Smooth muscle cell of the brain vasculature (primary cell): ENCODE data around the gene RPL12.

Source experiments
- DNase-seq: peaks from one replicate; pipeline ENCODE4 v3.0.0-alpha.2; 2012; ENCODE audit warnings: low read depth, low spot score

The RPL12 gene

DNA sequence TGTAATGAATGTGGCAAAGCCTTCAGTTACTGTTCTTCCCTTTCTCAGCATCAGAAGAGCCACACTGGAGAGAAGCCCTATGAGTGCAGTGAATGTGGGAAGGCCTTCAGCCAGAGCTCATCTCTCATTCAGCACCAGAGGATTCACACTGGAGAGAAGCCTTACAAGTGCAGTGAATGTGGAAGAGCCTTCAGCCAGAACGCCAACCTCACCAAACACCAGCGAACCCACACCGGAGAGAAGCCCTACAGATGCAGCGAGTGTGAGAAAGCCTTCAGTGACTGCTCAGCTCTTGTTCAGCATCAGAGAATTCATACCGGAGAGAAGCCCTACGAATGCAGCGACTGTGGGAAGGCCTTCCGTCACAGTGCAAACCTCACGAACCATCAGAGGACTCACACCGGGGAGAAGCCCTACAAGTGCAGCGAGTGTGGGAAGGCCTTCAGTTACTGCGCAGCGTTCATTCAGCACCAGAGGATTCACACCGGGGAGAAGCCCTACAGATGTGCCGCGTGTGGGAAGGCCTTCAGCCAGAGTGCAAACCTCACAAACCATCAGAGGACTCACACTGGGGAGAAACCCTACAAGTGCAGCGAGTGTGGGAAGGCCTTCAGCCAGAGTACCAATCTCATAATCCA is 6.8 kb downstream of the RPL12 start:
- no peak for DNase-seq

DNA sequence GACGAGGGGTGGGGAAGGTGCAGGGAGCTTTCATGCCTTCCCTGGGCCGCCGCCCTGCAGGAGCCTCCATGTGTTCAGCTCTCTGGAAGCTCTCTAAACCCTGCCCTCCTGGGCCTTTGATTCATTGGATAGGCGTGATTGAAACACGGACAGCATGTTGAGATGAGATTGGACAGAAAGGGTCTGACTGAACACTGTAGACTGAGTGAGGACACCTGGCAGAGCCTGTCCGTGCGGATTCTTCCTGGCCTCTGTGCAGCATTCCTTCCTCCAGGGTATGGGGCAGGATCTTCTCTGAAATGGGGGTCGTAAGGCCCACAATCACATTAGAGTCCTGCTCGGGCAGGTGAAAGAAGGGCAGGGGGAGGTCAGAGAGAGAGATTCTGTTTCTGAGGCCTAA is 12.8 kb downstream of the RPL12 start:
- DNase-seq, result no peak

DNA sequence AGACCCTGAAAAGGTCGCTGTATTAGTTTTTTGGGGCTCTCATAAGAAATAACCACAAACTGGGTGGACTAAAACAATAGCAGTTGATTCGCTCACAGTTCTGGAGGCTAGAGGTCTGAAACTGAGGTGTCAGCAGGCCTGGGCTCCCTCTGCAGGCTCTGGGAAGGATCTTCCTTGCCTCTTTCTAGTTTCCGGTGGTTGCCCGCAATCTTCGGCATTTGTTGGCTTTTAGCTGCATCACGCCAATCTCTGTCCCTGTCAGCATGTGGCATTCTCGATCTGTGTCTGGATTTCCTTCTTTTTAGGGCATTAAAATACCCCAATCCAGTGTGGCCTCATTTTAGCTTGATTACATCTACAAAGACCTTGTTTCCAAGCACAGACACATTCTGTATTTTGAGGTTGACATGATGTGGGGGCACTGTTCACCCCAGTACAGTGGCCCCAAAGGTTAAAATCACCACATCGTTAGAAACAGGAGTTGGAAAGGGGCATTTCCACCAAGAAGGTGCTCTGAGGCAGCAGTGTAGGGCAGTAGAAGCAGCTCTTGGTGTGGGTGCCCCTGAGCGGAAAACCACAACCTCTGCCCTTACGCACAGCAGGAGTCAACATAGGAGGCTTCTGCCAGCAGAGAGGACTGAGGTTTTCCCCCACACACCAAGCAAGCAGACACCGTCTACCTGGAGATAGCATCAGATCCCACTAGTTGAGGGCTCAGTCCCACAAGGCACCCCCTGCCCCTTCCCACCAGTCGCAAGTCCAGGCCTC is 13.5 kb downstream of the RPL12 start:
- no peak for DNase-seq

DNA sequence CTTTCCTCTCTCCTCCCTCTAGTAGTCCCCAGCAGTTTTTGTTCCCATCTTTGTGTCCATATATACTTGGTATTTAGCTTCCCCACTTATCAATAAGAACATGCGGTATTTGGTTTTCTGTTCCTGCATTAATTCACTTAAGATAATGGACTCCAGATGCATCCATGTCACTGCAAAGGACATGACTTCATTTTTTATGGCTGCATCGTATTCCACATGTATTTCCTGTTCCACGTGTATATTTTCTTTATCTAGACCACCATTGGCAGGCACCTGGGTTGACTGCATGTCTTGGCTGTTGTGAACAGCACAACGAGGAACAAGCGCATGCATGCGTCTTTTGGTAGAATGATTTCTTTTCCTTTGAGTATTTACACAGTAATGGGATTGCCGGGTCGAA is 20.8 kb downstream of the RPL12 start:
- DNase-seq, result no peak

DNA sequence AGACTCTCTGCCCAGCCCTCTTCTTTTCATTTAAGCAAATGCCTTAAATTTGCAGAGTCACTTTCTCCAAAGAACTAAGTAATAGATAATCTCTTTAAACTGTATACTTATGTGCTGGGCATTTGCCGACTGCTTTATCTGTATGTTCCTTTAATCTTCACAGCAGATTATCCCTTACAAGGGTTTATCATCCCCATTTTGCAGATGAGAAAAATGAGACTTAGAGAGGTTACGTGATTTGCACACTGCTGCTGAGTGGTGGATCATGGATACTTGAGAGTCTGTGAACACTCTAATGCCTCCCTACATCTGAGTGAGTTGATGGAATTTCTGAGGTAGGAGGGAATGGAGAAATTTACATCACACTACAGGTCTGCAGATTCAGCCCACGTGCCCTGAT is 22.9 kb downstream of the RPL12 start:
- no peak for DNase-seq

DNA sequence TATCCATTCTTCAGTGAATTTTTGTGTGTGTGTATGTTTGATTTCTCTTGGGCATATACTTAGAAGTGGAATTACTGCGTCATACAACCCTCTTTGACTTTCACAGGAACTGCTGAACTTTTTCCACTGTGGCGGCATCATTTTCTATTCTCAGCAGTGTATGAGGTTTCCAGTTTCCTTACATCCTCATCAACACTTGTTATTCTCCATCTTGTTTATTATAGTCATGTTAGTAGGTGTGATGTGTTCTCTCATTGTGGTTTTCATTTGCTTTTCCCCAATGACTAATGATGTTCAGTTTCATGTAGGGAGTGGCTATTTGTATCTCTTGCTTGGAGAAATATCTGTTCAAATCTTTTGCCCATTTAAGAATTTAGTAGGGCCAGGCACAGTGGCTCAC is 24.4 kb downstream of the RPL12 start:
- no peak for DNase-seq

DNA sequence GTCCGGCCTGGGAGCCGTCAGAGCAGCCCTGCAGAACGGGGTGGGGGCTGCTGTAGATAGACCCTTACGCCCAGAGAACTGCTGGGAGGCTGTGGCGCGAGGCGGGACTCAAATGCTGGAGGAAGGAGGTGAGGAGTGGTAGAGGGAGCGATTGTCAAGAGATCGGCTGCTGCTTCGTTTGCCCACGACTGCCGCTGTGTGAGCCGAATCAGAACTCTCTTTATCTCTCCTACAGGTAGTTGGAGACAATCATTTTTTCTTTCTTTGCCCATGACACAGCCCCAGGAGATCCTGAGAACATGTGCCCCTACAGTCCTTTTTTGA is 26.6 kb downstream of the RPL12 start:
- no peak for DNase-seq

DNA sequence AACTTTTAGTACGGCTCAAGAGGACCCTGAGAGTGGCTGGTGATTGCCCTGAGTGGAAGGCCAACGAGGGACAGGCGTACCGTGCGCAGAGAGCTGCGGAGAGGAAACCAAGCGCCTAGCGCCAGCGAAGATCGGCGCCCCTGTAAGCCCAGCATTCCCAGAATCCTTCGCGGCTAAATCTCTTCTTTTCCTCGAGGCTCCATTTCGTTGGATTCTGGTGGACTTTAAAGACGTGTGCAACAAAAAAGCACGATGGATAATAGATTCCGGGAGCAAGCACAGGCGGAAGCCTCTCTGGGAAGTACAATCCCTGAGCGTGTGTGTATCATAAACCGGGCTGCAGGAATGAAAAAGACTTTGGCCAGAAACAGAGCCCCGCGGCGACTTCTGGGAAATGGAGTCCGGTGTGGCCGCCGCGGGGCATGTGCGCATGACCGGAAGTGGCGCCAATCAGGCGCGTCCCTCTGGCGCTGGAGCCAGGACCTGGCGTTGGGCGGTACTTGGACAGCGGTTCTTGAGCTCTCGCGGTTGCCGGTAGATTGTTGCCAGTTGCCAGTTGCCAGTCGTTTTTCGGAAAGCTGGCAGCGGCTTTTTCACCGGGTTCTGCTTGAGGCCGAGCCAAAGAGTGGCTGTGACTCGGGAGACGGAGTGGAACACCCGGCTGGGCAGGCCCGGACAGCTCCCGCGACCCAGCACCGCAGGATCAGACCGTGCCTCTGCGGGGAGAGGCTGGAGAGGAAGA is 27.1 kb downstream of the RPL12 start, which contains the start of gene ZNF79:
ZNF79 (plus strand) TSS at position 449 of the 742 bp plus-strand sequence. CDS start 406 bp downstream, outside the sequence.
- DNase-seq, result peak; percentile 78

DNA sequence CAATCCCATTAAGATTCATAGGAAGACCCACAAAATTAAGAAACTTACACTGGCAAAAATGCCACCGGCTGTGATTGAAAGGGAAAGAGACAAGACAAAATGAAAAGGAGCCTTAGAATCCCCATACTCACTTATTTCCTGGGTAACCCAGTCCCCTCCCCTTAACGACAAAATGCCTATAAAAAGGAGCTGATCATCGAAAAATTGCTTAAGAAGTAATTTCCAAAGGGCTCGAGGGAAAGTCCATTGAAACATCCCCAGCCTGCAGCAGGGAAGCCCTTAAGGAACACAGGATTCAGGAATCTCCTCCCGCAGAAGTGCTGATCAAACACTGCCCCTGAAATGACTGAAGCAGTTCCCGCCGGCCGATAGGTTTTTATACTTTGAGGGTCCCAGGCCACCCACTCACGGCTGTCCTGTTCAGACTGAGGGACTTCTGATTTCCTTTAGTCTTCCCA is 27.7 kb downstream of the RPL12 start:
- no peak for DNase-seq

DNA sequence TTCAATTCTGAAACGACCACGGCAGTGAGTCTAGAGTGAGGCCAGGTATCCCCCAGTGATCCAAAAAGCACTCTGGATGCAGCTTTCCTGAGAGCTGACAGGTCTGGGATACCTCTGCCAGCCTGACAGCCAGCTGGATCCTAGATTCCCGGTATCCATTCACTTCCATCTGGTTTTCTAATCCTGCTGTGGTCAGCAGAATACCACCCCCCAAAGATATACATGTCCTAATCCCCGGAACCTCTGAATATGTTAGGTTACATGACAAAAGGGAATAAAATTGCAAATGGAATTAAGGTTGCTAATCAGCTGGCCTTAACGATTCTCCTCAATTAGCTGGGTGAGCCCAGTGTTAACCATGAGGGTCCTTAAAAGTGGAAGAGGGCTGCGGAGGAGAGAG is 28.4 kb downstream of the RPL12 start:
- DNase-seq, result no peak

DNA sequence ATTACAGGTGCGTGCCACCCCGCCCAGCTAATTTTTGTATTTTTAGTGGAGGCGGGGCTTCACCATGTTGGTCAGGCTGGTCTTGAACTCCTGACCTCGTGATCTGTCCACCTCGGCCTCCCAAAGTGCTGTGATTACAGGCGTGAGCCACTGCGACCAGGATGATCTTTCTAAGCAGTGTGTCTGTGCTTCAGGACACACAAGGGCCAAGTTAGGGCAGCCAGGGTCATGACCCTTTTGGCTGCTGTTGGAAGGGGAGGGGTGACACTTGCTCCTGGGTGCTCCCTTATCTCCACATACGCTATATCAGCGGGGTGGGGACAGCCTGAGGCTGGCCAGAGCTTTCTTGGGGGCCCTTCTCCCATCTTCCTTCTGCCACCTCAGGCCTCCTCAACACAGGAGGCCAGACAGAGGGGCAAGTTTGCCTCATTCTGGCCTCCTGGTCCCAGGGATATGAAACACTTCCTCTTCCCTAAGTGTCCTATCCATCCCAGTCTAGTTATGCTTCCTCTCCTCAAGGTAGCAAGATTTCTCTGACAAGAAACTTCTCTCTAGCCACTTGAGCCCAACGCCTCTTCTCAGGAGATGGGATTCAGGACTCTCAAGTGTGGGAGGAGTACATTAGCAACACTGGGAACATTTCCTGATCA is 28.9 kb downstream of the RPL12 start:
- no peak for DNase-seq

DNA sequence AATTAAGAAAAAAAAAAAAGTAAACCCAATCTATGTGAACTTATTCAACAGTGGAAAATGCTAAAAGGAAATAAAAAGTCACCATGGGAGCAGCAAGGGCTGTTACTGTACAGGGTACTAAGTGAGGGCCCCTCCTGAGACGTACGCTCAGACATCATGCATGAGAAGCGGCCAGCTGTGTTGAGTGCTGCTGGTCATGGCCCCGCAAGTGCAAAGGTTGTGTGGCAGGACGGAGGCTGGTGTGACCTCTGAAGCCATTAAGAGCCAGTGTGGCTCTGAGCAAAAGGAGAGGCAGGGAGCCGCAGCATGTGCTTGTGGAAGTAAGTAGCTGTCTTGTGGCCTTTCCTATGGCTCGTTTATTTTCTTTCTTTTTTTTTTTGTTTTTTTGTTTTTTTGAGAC is 30.1 kb downstream of the RPL12 start:
- DNase-seq, result no peak

DNA sequence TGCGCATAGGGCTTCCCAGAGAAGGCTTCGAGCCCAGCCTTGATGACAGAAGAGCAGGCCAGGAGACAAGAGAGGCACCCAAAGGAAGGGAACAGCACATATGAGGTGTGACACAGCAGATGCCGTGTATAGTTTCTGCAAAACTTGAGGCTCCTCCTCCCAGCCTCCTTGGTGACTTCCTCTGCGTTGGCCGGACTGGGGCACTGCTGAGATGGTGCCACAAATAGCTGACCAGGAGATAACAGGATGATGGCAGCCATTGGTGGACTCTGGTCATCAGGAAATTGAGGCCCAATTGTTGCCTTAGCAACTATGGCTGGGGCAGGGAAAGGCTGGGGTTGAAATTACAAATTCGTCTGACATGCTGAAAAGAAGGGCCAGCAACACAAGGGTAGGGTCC is 31.9 kb downstream of the RPL12 start:
- no peak for DNase-seq

DNA sequence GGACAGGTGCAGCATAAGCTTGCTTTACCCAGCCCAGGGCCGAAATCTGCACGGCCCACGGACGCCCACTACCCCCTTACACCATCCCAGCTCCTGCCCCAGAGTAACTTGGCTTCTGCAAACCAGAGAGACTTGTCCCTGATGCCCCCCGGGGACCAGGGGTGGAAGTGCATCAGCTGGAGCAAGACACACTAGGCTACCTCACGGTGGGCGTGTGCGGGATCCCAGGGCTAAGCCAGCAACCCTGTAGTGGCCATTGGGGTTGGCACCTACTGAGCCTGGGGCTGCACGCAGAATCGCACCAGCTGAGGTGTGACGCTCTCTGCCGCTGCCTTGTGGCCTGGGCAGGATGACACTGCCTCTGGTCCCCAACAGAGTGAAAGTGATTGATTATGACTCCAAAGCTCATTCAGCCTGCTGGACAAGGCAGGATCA is 33.2 kb downstream of the RPL12 start:
- no peak for DNase-seq

DNA sequence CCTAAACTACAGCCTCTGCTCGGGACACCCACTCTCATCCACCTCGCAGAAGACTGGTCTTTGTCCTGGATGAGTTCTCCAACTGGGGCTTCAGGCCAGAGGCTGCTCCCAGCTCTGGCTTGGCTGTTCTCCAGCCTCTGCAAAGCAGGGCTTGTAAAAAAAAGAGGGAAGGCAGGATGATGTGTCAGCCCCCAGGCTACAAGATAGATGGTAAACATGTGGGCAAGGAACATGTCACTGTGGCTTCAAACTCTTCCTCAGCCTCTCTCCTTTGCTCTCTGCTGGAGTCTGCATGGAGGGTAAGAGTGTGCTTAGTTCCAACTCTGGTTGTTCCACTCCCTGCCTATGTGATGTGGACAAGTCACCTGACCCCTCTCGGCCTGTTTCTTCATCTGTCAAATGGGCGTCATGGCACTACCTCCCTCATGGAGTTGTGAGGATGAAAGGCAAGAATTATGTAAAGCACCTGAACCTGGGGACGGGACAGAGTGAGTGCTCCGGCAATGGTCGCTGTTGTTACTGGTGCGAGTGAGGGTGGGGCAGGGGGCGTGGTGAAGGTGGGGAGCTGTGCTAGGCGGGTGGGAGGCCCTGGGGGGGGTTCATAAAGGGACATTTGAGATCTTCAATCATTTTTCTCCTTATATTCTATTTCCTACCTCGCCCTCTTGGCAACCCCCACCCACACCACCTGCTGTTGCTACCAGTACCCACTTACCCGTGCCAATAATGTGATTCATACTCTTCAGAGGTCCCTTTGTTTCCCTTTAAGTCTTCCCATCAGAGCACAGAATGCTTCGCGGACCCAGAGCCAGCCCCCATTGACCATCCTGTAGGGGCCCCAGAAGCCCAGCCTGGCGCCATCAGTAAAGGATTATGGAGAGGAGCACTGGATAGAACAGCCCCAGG is 33.8 kb downstream of the RPL12 start:
- DNase-seq, result no peak

DNA sequence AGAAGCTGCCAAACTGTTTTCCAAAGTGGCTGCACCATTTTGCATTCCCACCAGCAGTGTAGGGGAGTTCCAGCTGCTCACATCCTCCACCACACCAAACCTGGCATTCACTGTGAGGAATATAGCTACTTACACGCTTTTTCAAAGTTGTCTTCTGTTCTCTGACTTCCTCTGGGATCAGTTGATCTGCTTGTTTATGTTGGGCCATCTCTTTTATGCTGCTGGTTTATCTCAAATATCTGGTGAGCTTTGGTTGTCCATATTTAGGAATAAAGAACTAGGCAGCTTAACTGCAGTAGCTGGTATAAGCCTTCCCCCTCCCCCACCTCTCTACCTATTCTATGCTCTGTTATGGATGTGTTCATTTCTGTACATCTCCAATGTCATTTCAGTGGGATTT is 35.5 kb downstream of the RPL12 start:
- no peak for DNase-seq

DNA sequence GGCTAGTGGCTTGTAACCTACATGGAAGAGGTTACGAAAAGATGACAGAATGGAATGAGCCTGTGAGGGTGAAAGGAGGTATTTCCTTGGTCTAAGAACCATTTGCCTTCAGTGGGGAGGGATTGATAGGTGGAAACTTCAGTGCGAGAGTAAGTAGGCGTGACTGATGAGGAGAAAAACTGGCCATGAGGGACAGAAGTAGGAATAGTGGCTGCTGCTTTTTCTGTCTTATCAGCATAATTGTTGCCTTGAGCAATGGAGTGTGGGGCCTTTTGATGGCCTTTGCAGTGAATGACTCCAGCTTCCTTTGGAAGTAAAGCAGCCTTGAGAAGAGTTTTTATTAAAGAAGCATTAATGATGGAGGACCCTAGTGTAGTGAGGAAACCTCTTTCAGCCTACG is 36.1 kb downstream of the RPL12 start:
- DNase-seq, result no peak

DNA sequence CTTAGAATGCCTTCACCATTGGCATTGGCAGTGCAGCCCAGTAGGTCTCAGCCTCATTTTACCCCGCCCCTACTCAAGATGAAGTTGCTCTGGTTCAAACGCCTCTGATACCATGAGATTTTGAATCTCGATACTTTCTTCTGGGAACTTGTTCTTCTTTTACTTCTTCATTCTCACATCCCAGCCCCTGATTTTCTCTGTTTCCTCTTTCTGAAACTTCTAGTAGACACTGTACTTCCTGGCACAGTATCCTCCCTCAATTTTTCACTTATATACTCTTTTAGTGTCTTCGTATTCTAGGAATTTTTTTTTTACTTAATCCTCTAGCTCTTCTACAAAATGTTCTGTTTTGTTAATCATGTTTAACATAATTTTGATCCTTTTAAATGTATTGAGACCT is 40.1 kb downstream of the RPL12 start:
- no peak for DNase-seq

DNA sequence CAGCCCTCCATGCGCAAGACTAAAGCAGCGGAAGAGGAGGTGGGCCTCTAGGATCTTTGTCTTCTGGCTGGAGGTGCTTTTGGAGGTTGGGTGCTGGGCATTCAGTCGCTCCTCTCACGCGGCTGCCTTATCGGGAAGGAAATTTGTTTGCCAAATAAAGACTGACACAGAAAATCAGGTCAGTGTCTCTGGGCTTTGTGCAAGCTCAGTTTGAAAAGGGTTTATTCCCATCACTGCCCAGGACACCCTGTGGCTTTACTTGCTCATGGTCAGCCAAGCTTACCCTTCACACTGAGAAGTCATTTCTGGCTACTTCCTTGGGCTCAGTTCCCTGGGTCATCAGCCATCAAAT is 43.7 kb downstream of the RPL12 start:
- DNase-seq, result no peak

DNA sequence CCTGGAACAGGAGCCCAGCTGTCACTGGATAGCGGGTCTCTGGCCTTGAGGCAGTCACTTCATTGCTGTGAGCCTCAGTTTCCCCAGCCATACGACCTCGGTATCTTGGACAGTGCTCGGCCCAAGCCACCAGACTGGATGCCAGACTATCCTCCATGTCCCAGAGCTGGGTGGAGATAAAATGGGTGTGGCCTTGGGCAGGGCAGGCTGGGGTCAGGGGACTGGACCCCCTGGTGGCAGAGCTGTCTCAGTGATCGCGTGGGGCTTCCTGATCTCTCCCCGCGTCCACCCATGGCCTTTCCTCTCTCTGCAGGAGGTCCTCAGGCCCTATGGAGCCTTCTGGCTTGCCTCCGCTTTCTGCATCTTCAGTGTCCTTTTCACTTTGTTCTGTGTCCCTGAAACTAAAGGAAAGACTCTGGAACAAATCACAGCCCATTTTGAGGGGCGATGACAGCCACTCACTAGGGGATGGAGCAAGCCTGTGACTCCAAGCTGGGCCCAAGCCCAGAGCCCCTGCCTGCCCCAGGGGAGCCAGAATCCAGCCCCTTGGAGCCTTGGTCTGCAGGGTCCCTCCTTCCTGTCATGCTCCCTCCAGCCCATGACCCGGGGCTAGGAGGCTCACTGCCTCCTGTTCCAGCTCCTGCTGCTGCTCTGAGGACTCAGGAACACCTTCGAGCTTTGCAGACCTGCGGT is 44.3 kb downstream of the RPL12 start:
- DNase-seq, result no peak
